Choroid plexus epithelial cell (primary cell): ENCODE data around the gene XRCC5.

Experiments
- DNase-seq: peaks from one replicate; pipeline ENCODE4 v3.0.0-alpha.2; 2010; ENCODE audit warnings: low read depth
- H3K4me3 ChIP-seq: 2 replicates; pipeline ENCODE4 v1.5.1; 2011; ENCODE audit warnings: low read depth, mild to moderate bottlenecking, control low read depth, low read length, moderate library complexity
- TF ChIP-seq, protein P1 (sequence below): conservative IDR thresholded peaks from 2 replicates; pipeline ENCODE4 v1.5.1; 2011; ENCODE audit warnings: low read depth, mild to moderate bottlenecking, control low read depth, inconsistent platforms, low read length, moderate library complexity

The XRCC5 gene

DNA sequence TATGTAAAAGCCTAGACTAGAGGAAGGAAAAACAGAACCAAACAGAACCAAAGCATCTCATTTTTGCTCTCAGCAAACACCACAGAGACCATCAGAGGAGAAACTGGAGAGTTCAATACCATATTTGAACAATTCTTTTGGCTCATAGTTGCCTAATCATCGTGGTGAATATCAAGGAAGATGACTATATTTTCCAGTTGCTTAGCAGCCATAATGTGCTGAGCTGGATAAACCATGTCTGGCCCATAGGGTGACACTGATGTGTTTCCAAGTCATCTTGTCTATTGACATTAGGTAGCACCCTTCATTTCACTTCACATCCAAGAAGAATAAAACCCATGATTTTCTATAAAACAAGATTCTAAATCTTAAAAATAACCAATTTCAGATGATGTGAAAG, 5.9 kb upstream of the XRCC5 start:
- no peak overlapping the region for H3K4me3 ChIP-seq
- TF ChIP-seq, protein P1, sequence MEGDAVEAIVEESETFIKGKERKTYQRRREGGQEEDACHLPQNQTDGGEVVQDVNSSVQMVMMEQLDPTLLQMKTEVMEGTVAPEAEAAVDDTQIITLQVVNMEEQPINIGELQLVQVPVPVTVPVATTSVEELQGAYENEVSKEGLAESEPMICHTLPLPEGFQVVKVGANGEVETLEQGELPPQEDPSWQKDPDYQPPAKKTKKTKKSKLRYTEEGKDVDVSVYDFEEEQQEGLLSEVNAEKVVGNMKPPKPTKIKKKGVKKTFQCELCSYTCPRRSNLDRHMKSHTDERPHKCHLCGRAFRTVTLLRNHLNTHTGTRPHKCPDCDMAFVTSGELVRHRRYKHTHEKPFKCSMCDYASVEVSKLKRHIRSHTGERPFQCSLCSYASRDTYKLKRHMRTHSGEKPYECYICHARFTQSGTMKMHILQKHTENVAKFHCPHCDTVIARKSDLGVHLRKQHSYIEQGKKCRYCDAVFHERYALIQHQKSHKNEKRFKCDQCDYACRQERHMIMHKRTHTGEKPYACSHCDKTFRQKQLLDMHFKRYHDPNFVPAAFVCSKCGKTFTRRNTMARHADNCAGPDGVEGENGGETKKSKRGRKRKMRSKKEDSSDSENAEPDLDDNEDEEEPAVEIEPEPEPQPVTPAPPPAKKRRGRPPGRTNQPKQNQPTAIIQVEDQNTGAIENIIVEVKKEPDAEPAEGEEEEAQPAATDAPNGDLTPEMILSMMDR = no peak
- no peak for DNase-seq

DNA sequence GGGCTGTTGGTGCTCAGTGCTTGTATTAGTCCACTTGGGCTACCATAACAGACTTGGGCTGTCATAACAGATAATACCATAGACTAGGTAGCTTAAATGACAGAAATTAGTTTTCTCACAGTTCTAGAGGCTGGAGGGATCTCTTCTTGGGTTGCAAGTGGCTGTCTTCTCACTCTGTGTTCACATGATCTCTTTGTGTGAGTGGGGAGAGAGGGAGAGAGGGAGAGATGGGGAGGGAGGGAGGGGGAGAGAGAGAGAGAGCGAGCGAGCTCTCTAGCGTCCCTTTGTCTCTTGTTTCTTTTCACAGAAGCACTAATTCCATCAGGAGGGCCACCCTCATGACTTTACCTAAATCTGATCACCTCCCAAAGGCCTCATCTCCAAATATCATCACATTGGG, 4.5 kb upstream of the XRCC5 start:
- no peak for DNase-seq
- TF ChIP-seq, protein P1 = no peak
- H3K4me3 ChIP-seq = no peak overlapping the region

DNA sequence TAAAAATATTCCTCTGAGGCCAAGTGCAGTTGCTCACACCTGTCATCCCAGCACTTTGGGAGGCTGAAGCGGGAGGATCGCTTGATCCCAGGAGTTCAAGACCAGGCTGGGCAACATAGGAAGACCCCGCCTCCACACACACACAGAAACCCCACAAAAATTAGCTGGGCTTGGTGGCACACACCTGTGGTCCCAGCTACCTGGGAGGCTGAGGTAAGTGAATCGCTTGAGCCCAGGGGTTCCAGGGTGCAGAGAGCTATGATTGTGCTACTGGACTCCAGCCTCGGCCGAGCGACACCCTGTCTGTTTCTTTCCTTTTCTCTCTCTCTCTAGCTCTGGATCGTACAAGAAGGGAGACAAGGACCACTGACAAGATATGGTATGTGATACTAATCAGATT, 1.8 kb upstream of the XRCC5 start:
- TF ChIP-seq, protein P1 = no peak
- no peak overlapping the region for H3K4me3 ChIP-seq
- DNase-seq = no peak

DNA sequence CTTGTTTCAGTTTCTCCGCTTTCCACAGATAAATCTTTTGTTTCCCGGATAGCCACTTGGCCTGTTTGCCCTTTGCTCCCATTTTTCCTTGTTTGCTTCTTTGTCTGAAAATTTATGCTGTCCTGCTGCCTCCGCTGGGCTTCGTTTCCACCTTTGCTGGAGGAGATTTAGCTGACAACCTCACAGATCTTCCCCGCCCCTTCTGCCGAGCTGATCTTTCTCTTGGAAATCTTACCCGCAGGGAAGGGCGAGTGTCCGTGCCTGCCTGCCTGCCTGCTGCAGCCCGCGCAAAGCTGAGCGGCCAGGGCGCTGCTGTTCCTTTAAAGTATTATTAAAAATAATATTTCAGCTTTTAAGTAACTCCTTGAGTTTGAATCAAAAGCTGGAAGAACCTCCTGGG, 1.4 kb upstream of the XRCC5 start:
- no peak overlapping the region for H3K4me3 ChIP-seq
- DNase-seq = no peak
- TF ChIP-seq, protein P1 = no peak

DNA sequence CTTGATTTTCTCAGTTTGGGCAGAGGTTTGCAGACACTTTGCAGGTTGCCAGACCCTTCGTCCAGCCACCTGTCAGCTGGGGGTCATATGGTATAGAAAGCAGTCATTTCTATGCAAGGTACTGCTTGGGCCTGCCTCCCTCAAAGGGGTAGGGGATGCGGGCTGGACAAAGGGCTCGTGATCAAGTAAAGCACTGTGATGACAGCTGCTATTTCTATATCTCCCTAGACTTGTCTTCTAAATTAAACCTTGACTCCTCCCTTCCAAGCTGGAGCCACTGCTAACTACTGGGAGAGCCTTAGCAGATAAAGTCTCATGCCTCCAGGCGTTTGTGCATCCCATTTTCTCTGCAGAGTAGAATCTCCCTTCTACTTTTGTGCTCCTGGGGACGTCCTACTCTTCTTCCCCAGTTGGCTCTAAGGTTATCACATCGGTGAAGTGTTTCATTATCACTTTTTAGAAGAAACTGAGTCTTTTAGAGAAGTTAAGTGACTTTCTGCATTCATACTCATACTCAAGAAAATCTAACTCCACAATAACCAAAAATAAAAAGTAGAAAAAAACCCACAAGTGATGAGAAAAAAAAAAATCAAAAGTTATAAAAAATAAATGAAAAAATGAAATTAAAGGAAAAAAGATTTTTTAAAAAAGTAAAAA, 710 bp upstream of the XRCC5 start:
- TF ChIP-seq, protein P1 = no peak
- no peak for DNase-seq
- peak overlapping the region; percentile 51 for H3K4me3 ChIP-seq

- peak; percentile 81 for DNase-seq
- peak overlapping the region; percentile 97 for H3K4me3 ChIP-seq
- TF ChIP-seq, protein P1 = peak; percentile 59
Observed at GRCh38 chr2:216109962-216110614, 940 bp downstream of the XRCC5 start.

GRCh38 chr2:216110620-216111019, 1.5 kb downstream of the XRCC5 start:
- no peak for DNase-seq
- TF ChIP-seq, protein P1 = no peak
- peak overlapping the region; percentile 97 for H3K4me3 ChIP-seq
